ENCODE results near the gene ADD3.
"Not testable (repeated sequence)": the region's sequence is repeated elsewhere in the genome, so short reads cannot be mapped to it uniquely, and the experiment has no call there.

The ADD3 gene

GRCh38 chr10:109975244-109976190 lies 32.3 kb upstream of the ADD3 start:
- DNase-seq (ENCODE audit: low read depth in 1 of 2, low spot score in 1 of 2) = no peak

- no peak for DNase-seq (ENCODE audit: low read depth in 1 of 2, low spot score in 1 of 2)
These were observed 31.1 kb upstream of the ADD3 start for GRCh38 chr10:109976681-109977080.

DNA sequence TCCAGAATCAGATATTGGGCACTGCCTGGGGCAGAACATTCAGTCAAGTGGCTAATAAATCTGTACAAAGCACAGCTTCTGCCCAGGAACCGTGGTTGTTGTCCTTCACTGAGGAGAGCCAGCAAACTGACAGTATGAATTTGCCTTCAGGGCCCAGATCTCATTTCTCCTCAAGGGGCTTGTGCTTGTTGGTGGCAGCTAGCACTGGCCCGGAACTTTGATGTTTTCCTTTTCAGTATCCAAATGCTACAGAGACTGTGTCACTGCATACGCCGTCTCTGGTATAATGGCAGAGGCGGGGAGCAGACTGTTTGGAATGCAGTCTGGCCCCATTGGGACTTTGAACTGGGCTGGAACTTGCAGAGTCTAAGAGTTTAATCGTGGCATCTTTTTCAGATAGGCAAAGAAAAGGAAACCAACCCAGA lies 30.4 kb upstream of the ADD3 start:
- no peak for DNase-seq (ENCODE audit: low read depth in 1 of 2, low spot score in 1 of 2)

GRCh38 chr10:109978481-109978880 lies 29.3 kb upstream of the ADD3 start:
- peak; percentile 23 to 41 for DNase-seq (ENCODE audit: low read depth in 1 of 2, low spot score in 1 of 2)

GRCh38 chr10:109979215-109979614 lies 28.6 kb upstream of the ADD3 start:
- no peak for DNase-seq (ENCODE audit: low read depth in 1 of 2, low spot score in 1 of 2)

GRCh38 chr10:109981650-109982049 lies 26.1 kb upstream of the ADD3 start:
- DNase-seq (ENCODE audit: low read depth in 1 of 2, low spot score in 1 of 2) = no peak

DNA sequence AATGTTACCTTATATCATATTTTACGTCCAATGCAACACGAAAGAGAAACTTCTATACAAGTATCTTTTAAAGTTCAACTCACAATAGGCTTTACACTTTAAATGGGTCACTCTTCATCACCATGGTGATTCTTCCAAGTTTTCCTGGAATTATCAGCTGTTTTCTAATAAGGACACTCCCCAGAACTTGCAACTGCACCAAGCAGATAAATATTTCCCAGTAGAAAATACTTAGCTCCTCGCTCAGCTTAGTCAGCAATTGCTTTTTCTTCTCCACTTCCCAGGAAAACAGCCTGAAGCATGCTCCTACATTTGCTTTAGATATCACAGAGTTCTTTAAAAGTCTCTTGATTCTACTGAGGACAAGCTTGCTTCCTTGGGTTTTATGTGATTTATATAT lies 25.7 kb upstream of the ADD3 start:
- no peak for DNase-seq (ENCODE audit: low read depth in 1 of 2, low spot score in 1 of 2)

DNA sequence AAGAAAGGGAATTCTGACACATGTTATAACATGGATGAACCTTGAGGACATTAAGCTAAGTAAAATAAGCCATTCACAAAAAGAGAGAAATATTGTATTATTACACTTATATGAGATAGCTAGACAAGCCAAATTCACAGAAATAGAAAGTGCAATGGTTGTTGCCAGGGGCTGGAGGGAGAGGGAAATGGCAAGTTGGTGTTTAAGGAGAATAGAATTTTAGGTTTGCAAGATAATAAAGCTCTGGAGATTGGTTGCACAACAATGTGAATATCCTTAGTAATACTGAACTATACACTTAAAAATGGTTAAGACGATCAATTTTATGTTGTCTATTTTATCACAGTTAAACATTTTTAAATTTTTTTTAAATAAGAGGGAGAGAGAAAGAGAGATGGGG lies 25.0 kb upstream of the ADD3 start:
- DNase-seq (ENCODE audit: low read depth in 1 of 2, low spot score in 1 of 2) = no peak

- DNase-seq (ENCODE audit: low read depth in 1 of 2, low spot score in 1 of 2) = no peak
These were observed 23.8 kb upstream of the ADD3 start for GRCh38 chr10:109984013-109984412.

GRCh38 chr10:109985768-109986167 lies 22.0 kb upstream of the ADD3 start:
- DNase-seq (ENCODE audit: low read depth in 1 of 2, low spot score in 1 of 2) = not testable (repeated sequence)

DNA sequence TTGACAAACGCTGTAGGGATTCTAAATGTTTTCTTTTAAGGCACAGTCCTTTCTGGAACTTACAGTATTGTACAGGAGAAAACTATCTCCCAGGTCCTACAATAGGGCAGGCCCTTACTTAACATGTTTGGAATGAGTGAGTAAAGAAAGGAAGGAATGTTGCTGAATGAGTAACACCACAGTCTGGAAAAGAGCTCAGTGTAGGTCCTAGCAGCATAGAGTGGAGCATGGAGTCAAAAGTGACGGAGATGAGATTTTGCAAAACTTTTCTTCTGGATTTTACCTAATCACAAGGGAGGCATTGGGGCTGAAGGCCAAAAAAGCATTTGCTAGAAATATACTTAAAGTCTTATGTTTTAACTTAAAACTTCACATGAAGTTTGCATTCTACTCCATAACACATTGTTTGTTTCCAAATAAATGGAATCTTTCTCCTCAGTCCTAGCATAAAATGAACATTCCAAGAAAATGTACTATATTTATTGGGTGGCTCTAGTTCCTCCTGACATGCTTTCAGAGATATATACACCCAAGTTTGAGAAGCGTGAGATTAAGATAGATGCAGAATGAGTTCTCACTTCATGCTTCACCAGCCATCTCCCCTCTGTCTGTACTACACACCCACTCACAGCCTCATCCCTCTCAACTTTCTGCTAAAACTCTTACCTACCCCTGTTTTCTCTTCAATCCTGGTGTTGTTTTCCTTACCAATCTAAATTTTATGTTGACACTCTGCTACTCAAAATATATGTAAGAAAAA lies 20.2 kb upstream of the ADD3 start:
- no peak for DNase-seq (ENCODE audit: low read depth in 1 of 2, low spot score in 1 of 2)

GRCh38 chr10:109988212-109988596 lies 19.6 kb upstream of the ADD3 start:
- no peak for DNase-seq (ENCODE audit: low read depth in 1 of 2, low spot score in 1 of 2)

GRCh38 chr10:109991266-109991855 lies 16.4 kb upstream of the ADD3 start:
- DNase-seq (ENCODE audit: low read depth in 1 of 2, low spot score in 1 of 2) = no peak

DNA sequence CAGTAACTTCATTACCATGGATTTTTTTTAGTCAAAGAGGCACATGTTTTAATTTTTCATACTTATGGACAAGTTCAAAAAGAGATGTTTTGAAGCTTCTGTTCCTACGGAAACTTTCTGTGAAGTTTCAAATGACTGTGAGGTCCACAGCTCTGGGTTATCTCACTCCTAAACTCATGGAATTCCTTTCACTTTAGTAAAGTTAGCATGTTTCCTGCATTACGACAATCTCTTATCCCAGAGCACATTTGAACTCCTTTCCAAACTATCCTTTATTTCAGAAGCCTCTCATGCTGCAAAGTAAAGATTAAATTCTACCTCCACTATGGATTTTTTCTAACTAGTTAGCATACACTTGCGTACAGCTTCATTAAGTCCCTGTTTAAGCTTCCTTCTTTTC lies 15.3 kb upstream of the ADD3 start:
- no peak for DNase-seq (ENCODE audit: low read depth in 1 of 2, low spot score in 1 of 2)

- no peak for DNase-seq (ENCODE audit: low read depth in 1 of 2, low spot score in 1 of 2)
These were observed 14.0 kb upstream of the ADD3 start for GRCh38 chr10:109993551-109994330.

DNA sequence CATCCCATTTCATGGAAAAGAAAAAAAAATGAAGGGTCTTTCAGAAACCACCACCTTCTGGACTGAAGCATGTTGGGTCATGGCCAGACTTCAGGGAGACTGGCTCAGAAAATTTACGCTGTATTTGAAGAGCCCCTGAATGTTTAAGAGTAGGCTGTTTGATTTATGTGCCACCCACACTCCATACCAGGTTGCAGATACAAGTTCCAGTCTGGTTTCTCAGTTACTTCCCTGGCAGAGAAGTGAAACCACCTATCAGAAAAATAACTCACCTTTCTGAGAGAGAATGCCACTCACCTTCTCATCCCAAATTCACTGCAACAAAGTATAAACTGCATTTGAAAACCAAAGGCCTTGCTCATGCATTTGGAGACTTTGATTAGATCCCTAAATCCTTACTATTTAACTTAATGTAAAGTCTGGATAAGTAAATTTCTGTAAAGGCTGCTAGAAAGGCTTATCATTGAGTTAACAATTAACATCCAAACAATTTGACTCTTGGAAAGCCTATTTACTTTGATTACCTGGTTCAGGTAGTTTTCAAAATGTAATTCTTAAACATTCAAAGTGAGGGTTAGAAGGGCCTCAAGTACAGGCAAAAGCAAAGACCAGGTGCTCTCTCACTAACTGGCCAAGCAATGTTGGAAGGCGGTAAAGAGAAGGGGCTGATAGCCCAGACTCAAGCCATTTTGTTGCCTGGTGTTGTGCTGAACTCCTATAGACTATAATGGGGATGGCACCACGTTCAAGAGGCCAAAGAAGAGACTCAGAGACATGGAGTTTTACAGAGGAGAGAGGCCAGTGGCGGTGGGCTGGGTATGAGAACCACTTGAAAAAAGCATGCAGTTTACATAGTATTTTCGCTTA lies 12.8 kb upstream of the ADD3 start:
- no peak for DNase-seq (ENCODE audit: low read depth in 1 of 2, low spot score in 1 of 2)

GRCh38 chr10:109995595-109995994 lies 12.2 kb upstream of the ADD3 start:
- DNase-seq (ENCODE audit: low read depth in 1 of 2, low spot score in 1 of 2) = no peak

DNA sequence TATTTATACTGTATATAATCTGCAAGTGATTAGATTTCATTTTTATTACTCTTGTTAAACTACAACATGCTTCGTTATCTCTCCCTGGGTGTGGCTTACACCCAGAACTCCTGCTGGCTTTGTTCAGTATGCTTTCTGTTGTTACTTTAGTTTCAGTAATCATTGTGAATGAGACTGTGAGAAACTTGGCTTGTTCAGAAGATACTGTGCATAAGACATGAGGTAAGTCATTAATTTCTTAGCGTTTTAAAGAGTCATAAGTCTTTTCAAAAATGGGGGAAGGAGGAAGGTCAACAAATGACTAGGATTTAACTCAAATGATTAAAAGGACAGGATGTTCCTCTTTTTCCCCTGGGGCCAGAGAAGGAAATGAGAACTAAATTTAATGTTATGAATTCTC lies 11.6 kb upstream of the ADD3 start:
- DNase-seq (ENCODE audit: low read depth in 1 of 2, low spot score in 1 of 2) = no peak

DNA sequence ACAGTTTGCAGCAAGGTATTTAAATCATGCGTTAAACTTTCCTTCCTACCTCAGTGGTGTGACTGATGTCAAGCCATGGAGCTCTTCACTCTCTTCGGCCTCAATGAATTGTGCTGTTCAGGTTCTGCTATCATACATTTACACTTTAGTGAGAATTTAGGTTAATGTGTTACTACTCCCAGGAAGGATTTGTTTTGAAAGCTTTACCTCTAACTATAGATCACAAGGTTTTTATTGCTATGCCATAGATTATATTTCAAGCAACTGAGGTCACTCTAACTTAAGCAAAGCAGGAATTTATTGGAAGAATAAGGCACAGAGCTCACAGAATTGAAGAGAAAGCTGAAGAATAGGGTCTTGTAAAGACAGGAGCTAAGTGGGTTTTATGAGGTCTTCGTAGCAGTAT lies 11.0 kb upstream of the ADD3 start:
- DNase-seq (ENCODE audit: low read depth in 1 of 2, low spot score in 1 of 2) = no peak

DNA sequence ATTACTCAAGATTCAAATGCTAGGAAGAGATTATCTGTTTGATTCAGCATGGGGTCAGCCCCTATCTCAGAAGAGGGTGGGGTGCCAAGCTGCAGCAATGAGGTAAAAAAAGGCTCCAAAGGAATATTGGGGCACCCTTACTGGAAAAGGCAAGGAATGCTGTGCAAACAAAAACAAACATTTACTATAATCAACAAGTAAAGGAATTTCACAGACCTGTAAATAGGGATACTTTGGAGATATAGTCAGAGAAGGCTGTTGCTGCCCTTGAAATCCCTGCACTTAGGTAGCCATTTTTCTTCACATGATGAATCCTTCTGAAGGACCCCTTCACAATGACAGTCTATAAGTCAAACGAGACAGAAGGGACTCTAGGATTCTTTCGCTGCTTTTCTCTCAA lies 10.6 kb upstream of the ADD3 start:
- DNase-seq (ENCODE audit: low read depth in 1 of 2, low spot score in 1 of 2) = no peak
